GM19324 (cell line): ENCODE data around the gene ATRX.
"Not testable (repeated sequence)": the region's sequence is repeated elsewhere in the genome, so short reads cannot be mapped to it uniquely, and the experiment has no call there.

Source experiments
- ATAC-seq: cut with Tn5 transposase; IDR thresholded peaks from one replicate; pipeline ENCODE4 v1.9.1; 2021; ENCODE audit warnings: mild to moderate bottlenecking, moderate library complexity; ENCODE audit not compliant: unreplicated experiment, low FRiP score

Gene ATRX, protein sequence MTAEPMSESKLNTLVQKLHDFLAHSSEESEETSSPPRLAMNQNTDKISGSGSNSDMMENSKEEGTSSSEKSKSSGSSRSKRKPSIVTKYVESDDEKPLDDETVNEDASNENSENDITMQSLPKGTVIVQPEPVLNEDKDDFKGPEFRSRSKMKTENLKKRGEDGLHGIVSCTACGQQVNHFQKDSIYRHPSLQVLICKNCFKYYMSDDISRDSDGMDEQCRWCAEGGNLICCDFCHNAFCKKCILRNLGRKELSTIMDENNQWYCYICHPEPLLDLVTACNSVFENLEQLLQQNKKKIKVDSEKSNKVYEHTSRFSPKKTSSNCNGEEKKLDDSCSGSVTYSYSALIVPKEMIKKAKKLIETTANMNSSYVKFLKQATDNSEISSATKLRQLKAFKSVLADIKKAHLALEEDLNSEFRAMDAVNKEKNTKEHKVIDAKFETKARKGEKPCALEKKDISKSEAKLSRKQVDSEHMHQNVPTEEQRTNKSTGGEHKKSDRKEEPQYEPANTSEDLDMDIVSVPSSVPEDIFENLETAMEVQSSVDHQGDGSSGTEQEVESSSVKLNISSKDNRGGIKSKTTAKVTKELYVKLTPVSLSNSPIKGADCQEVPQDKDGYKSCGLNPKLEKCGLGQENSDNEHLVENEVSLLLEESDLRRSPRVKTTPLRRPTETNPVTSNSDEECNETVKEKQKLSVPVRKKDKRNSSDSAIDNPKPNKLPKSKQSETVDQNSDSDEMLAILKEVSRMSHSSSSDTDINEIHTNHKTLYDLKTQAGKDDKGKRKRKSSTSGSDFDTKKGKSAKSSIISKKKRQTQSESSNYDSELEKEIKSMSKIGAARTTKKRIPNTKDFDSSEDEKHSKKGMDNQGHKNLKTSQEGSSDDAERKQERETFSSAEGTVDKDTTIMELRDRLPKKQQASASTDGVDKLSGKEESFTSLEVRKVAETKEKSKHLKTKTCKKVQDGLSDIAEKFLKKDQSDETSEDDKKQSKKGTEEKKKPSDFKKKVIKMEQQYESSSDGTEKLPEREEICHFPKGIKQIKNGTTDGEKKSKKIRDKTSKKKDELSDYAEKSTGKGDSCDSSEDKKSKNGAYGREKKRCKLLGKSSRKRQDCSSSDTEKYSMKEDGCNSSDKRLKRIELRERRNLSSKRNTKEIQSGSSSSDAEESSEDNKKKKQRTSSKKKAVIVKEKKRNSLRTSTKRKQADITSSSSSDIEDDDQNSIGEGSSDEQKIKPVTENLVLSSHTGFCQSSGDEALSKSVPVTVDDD (N-terminal part only)

GRCh38 chrX:77785486-77786364, at the start of gene ATRX:
ATRX (minus strand) TSS chrX:77786216; CDS start chrX:77786001, 215 bp downstream.
- ATAC-seq, result peak; percentile 93

GRCh38 chrX:77831544-77831943, 45.5 kb upstream of the ATRX start:
- ATAC-seq, result not testable (repeated sequence)

- not testable (repeated sequence) for ATAC-seq
Measured at GRCh38 chrX:77821989-77822388, 36.0 kb upstream of the ATRX start.

DNA sequence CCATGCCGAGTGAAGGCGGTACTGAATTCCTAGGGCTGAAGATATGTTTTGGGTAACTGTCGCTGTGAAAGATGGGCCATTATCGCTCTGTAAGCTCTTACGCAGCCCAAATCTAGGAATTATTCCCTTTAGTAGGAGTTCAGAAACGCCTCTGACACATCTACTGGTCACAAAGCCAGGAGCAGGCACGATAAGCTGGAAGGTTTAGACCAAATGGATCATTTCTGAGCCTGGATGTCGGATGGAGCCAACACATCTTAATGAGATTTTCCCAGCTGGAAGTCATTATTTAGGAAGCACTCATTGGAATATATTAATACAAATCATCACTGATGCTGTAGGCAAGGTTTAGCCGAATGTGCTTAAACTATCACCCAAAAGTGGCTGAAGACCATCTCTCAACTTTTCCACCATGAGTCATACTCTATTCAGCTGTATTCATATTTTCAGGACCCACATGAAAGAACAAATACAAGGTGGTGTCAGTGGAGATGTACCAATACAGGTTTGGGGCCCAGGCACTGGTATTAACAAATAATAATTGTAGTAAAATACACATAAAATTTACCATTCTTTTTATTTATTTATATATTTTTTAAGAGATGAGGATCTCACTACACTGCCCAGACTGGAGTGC, 34.2 kb upstream of the ATRX start:
- ATAC-seq, result no peak

DNA sequence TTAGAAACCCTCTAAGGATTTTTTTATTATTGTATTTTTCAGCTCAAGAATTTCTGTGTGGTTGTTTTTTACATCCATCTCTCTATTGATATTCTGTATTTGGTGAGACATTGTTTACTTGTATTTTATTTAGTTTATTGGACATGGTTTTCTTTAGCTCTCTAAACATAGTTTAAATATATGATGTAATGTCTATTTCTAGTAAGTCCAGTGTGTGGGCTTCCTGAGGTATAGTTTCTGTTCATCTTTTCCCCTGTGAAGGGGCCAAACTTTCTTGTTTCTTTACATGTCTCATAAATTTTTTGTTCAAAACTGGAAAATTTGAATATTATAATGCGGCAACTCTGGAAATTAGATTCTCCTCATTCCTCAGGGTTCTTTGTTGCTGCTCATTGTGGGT, 28.2 kb upstream of the ATRX start:
- no peak for ATAC-seq

DNA sequence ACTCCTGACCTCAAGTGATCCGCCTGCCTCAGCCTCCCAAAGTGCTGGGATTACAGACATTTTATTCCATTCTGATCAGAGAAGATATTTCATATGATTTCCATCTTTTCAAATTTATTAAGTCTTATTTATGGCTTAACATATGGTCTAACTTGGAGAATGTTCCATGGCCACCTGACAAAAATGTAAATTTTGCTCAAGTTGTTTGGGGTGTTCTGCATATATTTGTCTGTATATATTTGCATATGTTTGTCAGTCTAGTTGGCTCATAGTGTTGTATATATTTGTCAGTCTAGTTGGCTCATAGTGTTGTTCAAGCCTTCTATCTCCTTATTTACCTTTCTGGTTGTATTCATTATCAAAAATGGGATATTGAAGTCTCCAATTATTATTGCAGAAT, 16.2 kb upstream of the ATRX start:
- no peak for ATAC-seq

DNA sequence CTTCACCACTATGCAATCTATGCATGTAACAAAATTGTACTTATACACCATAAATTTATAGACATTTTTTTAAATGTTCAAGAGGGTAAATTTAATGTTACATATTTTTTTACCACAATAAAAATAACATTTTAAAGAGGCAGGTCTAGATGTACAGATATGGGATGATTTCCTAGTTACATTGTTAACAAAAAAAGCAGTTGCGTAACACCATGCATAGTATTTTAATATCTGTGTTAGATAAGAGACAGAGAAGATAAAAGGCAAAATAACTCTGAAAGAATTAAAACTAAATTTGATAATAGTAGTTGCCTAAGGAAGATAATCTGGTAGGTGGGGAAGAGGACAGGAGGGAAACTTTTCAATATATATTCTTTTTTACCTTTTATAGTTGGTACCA, 9.1 kb upstream of the ATRX start:
- ATAC-seq, result no peak

DNA sequence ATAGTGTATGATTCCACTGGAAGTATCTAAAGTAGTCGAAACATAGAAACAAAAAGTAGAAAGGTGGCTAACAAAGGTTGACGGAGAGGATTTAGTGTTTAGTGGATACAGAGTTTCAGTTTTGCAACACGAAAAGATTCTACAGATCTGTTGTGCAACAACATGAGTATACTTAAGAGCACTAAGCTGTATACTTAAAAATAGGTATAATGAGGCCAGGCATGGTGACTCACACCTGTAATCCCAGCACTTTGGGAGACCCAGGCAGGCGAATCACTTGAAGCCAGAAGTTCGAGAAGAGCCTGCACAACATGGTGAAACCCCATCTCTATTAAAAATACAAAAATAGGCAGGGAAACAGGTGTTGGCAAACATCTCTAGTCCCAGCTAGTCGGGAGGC, 7.9 kb upstream of the ATRX start:
- no peak for ATAC-seq

DNA sequence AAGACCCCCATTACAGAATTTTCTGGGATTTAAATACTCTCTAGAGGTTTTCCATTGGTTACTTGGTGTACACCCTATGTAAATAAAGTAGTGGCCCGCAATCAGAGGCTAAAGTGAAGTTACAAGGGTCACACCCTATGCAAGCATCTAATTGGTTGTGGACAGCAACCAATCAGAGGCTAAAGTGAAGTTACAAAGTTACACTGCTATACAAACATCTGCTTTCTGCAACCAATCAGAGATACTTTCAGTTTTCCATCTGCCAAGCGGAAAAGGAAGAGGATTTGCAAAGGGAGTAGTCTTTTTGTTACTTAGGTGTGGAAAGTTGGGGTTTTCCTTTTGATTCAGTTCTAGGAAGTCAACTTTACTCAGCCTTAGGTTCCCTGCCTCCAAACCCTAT, 2.0 kb upstream of the ATRX start:
- ATAC-seq, result no peak

GRCh38 chrX:77786365-77786680, 307 bp upstream of the ATRX start:
- ATAC-seq, result peak; percentile 20

GRCh38 chrX:77779695-77780094, 6.3 kb downstream of the ATRX start:
- ATAC-seq, result no peak

- ATAC-seq, result no peak
Measured at GRCh38 chrX:77776659-77777058, 9.4 kb downstream of the ATRX start.

- ATAC-seq, result no peak
Measured at GRCh38 chrX:77771601-77772000, 14.4 kb downstream of the ATRX start.

- no peak for ATAC-seq
Measured at GRCh38 chrX:77768787-77769186, 17.2 kb downstream of the ATRX start.

DNA sequence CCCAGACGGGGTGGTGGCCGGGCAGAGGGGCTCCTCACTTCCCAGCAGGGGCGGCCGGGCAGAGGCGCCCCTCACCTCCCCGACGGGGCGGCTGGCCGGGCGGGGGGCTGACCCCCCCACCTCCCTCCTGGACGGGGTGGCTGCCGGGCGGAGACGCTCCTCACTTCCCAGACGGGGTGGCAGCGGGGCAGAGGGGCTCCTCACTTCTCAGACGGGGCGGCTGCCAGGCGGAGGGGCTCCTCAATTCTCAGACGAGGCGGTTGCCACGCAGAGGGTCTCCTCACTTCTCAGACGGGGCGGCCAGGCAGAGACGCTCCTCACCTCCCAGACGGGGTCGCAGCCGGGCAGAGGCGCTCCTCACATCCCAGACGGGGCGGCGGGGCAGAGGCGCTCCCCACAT, 19.8 kb downstream of the ATRX start:
- not testable (repeated sequence) for ATAC-seq

DNA sequence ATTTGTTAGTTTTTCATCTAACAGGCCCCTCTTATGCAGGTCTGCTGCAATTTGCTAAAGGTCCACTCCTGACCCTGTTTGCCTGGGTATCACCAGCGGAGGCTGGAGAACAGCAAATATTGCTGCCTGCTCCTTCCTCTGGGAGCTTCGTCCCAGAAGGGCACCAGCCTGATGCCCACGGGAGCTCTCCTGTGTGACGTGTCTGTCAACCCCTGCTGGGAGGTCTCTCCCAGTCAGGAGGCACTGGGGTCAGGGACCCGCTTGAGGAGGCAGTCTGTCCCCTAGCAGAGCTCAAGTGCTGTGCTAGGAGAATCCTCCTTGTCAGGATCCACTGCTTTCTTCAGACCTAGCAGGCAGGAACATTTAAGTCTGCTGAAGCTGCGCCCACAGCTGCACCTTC, 30.5 kb downstream of the ATRX start:
- no peak for ATAC-seq

DNA sequence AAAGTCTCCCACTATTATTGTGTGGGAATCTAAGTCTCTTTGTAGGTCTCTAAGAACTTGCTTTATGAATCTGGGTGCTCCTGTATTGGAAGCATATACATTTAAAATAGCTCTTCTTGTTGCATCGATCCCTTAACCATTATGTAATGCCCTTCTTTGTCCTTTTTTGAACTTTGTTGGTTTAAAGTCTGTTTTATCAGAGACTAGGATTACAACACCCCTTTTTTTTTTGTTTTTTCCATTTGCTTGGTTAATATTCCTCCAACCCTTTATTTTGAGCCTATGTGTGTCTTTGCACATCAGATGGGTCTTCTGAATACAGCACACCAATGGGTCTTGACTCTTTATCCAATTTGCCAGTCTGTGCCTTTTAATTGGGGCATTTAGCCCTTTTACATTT, 32.1 kb downstream of the ATRX start:
- not testable (repeated sequence) for ATAC-seq

DNA sequence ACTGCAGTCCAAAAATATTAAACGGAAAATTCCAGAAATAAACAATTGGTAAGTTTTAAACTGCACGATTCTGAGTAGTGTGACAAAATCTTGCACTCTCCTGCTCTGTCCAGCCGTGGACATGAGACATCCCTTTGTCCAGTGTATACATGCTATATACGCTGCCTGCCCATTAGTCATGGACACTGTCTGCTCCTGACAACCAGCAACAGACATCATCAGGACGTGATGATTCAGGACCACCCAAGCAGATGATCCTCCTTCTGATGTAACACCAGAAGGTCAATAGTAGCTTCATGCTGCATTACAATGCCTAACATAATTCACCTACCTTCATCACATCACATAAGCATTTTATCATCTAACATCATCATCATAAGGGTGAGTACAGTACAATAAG, 36.3 kb downstream of the ATRX start:
- ATAC-seq, result no peak

DNA sequence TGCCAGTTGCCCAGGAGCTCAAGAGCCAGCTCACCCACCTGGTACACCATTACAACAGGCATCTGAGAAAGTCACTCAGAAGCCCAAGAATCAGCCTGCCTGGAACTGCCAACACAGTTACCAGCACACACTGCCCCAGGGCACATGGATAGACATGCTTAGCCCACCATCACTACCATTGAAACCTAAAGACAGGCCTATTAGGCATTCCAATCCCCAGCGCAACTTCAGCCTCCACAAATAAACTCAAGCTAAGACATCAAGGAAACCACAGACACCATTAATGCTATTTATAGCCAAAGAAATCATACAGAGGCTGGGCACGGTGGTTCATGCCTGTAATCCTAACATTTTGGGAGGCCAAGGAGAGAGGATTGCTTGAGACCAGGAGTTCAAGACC, 42.3 kb downstream of the ATRX start:
- ATAC-seq, result no peak
